HepG2 (cell line): ENCODE results near the gene OSBPL5.

Source experiments
- ARHGAP35 ChIP-seq: sonication (generic); formaldehyde crosslinking; IDR thresholded peaks from 2 replicates; pipeline ENCODE4 v1.9.0; 2022; ENCODE audit warnings: mild to moderate bottlenecking, inconsistent platforms, moderate library complexity, missing genetic modification reagents, borderline replicate concordance
- EP300 ChIP-seq, 3 experiments: sonication (generic) in 1 of 3; formaldehyde crosslinking in 1 of 3; IDR thresholded peaks; 2 replicates each; pipeline versions ENCODE4 v1.5.1 to v1.6.1; 2011 to 2020; ENCODE audit warnings: low read depth in 2 of 3, low read length in 2 of 3, borderline replicate concordance in 1 of 3, improper control_type of control experiment in 1 of 3, mild to moderate bottlenecking in 1 of 3, missing genetic modification reagents in 1 of 3, moderate library complexity in 1 of 3
- FOXJ3 ChIP-seq: sonication (generic); formaldehyde crosslinking; IDR thresholded peaks from 2 replicates; pipeline ENCODE4 v1.4.0; 2020; ENCODE audit warnings: missing genetic modification reagents, mild to moderate bottlenecking, borderline replicate concordance
- FOXO1 ChIP-seq: sonication (generic); formaldehyde crosslinking; IDR thresholded peaks from 2 replicates; pipeline ENCODE4 v1.4.0; 2020; ENCODE audit warnings: missing genetic modification reagents
- NBN ChIP-seq: fragments of 450-650 bp; conservative IDR thresholded peaks from 2 replicates; pipeline ENCODE4 v1.6.1; 2017
- NR2C2 ChIP-seq: sonication (generic); formaldehyde crosslinking; IDR thresholded peaks from 2 replicates; pipeline ENCODE4 v1.4.0; 2020; ENCODE audit warnings: missing genetic modification reagents, mild to moderate bottlenecking, moderate library complexity, borderline replicate concordance
- SOX5 ChIP-seq: IDR thresholded peaks from 2 replicates; pipeline ENCODE4 v1.6.1; 2016; ENCODE audit warnings: borderline replicate concordance
- SUZ12 ChIP-seq: fragments of 150-350 bp; IDR thresholded peaks from 2 replicates; pipeline ENCODE4 v1.6.1; 2014; ENCODE audit warnings: low read depth, low read length
- TBP ChIP-seq: sonication (generic); formaldehyde crosslinking; IDR thresholded peaks from 2 replicates; pipeline ENCODE4 v1.5.0; 2020; ENCODE audit warnings: missing genetic modification reagents
- ZNF18 ChIP-seq: sonication (generic); formaldehyde crosslinking; IDR thresholded peaks from 2 replicates; pipeline ENCODE4 v1.8.0; 2022; ENCODE audit warnings: mild to moderate bottlenecking, missing genetic modification reagents; ENCODE audit not compliant: insufficient replicate concordance
- ZNF768 ChIP-seq: sonication (generic); formaldehyde crosslinking; IDR thresholded peaks from 2 replicates; pipeline ENCODE4 v1.4.0; 2020; ENCODE audit warnings: missing genetic modification reagents
- ZNF883 ChIP-seq: sonication (generic); formaldehyde crosslinking; IDR thresholded peaks from 2 replicates; pipeline ENCODE4 v1.5.1; 2020; ENCODE audit warnings: mild to moderate bottlenecking, missing genetic modification reagents; ENCODE audit errors: not compliant biosample characterization
- TF ChIP-seq, protein P1 (sequence below): sonication (generic); formaldehyde crosslinking; IDR thresholded peaks from 2 replicates; pipeline ENCODE4 v1.5.0; 2020; ENCODE audit warnings: mild to moderate bottlenecking, missing genetic modification reagents

GRCh38 chr11:3134218-3134621, 30.9 kb downstream of the OSBPL5 start:
- TF ChIP-seq NR2C2 (CRISPR knock-in tag): no peak
- TF ChIP-seq EP300 (IDR thresholded peaks at IDR 0.05; ENCODE audit: low read depth in 2 of 2, low read length in 2 of 2): no peak
- no peak for TF ChIP-seq EP300 (CRISPR knock-in tag; IDR thresholded peaks at IDR 0.05; ENCODE audit: borderline replicate concordance)
- no peak for TF ChIP-seq SUZ12
- no peak for TF ChIP-seq TBP (CRISPR knock-in tag)
- TF ChIP-seq NBN: no peak
- TF ChIP-seq FOXJ3 (CRISPR knock-in tag): no peak
- TF ChIP-seq ARHGAP35 (CRISPR knock-in tag): no peak
- no peak for TF ChIP-seq FOXO1 (CRISPR knock-in tag)
- TF ChIP-seq SOX5 (CRISPR knock-in tag): no peak
- TF ChIP-seq, protein P1, sequence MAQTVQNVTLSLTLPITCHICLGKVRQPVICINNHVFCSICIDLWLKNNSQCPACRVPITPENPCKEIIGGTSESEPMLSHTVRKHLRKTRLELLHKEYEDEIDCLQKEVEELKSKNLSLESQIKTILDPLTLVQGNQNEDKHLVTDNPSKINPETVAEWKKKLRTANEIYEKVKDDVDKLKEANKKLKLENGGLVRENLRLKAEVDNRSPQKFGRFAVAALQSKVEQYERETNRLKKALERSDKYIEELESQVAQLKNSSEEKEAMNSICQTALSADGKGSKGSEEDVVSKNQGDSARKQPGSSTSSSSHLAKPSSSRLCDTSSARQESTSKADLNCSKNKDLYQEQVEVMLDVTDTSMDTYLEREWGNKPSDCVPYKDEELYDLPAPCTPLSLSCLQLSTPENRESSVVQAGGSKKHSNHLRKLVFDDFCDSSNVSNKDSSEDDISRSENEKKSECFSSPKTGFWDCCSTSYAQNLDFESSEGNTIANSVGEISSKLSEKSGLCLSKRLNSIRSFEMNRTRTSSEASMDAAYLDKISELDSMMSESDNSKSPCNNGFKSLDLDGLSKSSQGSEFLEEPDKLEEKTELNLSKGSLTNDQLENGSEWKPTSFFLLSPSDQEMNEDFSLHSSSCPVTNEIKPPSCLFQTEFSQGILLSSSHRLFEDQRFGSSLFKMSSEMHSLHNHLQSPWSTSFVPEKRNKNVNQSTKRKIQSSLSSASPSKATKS (CRISPR knock-in tag): no peak
- TF ChIP-seq ZNF883 (CRISPR knock-in tag): no peak
- TF ChIP-seq ZNF18 (CRISPR knock-in tag): no peak
- no peak for TF ChIP-seq ZNF768 (CRISPR knock-in tag)
